GM19035 (cell line): Measurements from ENCODE around the gene WDR1.

Experiments
- ATAC-seq: cut with Tn5 transposase; IDR thresholded peaks from one replicate; pipeline ENCODE4 v1.9.1; 2021; ENCODE audit not compliant: unreplicated experiment

The WDR1 gene

DNA sequence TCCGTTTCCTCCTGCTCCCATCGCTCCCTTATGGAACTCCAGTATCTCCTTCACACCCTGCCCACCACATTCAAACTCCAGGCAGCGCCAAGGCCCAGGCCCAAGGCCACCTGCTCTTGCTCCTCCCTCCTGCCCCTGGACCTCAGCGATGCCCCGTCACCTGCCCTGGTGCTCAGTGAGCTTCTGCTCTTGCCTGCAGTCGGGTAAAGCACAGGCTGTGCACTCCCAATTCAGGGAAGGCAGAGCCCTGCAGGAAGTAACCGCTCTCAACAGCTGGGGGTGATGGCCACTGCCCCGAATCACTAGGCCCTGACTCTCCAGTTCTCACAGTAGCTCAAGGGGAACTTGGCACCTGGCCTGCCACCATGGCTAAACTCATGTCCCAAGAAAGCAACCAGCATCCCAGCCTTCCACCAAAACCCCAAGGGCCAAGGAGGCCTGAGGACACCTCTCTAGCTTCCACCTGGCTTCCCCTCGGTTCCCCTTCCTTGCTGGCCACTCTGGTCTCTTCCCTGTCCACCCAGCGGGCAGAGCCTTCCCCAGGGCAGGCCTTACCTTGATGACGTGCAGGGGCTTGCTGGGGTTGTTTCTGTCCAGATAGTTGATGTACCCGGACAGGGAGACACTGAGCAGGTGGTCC lies 29.3 kb downstream of the WDR1 start:
- ATAC-seq = no peak

DNA sequence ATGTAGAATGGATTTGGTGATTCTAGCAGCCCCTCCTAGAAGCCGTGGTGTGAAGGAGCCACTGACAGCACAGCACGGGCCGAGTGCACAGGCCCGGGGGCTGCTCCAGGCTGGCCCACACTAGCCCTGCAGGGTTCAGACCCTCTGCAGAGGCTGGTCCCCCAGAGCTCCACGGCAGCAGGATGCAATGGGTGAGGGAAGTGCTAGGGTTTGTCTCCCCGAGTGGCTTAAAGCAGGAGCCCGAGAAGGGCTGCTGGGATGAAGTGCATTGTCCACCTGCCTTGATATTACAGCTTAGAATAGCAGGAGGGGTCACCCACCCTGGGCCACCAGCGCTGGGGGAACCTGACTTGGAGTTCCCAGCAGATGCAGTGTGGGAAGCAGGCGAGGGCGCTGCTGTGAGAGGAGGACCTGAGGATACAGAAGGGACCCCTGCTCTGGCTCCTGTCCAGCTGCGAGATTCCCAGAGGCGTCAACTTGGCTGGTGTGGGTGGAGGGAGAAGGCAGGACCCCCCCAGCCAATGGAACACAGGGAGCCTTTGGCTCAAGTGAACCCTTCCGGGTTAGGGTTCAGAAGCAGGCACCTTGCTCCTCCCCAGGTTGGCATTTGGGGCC lies 30.0 kb downstream of the WDR1 start:
- no peak for ATAC-seq

DNA sequence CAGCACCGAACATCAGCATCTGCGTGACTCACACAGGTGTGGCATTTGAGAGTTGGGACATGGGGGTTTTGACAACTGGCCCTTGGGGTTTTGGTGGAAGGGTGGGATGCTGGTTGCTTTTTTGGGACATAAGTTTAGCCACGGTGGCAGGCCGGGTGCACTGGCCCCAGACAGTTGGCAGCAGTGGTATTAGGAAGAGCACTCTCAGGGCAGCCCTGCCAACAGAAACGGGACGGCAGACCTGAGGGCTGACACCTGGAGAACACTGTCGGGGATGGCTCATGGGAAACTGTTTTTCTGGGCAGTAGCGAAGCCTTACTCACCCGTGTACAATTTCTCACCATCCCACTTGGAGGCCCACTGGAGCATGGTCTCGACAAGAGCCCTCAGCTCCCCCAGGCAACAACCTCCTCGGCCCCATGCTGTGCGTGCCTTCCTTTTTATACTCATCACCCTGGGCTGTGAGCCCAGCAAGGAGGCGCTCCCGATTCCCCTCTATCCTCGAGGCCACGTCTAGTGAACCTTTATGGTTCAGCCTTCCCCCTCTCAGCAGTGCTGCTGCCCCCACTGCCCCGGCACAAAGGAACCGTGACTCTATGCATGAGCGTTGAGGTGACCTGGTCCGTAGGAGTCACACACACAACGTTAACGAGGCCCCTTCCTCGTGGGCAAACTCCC lies 30.6 kb downstream of the WDR1 start:
- no peak for ATAC-seq

DNA sequence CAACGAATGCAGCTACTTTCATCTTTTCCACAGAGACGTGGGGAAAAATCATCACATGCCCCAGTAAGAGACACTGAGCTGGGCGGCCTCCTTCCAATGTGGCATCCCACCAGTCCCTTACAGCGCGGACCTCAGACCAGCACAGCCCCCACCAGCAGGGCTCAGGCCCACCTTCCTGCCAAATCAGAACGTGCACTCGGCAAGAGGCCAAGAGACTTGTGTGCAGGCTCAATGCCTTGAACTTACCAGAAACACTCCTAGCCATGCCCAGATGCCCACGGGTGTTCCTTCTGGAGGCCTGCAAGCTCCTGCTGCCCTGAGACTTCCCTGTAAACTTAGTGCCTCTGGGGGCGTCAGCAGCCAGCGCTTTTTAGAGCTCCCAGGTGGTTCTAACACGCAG lies 31.2 kb downstream of the WDR1 start:
- no peak for ATAC-seq

DNA sequence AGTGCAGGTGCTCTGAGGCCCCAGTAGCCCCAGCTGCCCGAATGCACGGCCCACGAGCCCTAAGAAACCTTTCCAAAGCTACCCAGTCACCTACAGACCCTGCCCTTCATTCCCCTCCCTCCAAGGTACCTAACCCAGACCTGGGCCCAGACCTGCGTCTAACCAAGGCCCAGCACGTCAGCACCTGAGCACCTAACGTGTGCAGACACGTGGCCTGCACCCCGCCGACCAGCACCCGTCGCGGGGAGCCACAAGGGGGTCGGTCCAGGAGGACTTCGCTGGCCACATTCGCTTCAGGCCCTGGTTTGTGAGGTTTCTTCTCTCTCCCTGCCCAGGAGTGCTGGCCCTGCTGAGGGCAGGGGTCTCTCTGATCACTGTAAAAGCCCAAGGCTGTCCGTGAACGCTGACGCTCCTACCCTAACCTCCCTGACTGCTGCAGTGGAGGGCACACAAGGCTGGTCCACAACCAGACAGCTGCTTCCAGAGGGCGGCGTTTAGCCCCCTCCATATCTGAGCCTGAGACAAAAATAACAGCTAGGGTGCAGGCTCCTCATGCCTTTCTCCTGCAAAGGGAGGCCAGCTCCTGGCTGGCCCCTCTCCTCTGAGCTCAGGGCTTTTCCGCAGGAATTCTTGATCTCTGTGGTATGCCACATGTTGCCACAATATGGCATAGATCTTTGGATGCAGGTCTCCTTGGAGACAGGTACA lies 31.8 kb downstream of the WDR1 start:
- no peak for ATAC-seq

DNA sequence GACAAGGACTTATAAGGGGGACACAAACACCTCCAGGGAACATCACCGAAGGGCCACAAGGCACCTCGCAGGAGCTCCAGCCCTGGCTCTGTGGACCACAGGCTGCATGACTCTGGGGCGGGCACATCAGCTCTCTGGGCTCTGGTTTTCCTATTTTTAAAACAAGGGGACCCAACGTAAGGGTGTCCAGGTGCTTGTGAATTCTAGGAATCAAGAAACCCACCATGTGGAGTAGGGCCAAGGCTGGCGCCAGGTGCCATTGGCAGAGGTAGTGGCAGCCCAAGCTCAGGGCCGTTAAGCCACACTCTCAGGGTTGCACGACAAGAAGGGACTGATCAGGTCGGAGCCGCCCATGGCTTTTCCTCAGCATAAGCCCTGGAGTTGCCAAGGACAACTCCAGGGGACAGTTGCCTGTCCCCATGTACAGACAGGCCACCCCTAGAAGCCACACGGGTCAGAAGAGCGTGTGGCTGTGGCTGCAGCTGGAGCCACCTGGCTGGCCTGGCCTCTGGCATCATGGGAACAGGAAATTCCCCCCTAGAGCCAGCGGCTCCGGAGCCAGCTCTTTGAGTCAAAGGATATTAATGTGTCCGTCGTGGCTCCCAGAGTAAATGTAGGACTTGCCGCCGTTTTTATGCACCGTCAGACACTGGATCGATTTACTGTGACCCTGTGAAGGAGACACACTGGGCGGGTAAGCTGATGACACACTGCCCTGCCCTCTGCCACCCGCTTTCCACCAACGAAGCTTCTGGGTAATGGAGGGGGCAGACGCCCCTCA lies 32.5 kb downstream of the WDR1 start:
- no peak for ATAC-seq

DNA sequence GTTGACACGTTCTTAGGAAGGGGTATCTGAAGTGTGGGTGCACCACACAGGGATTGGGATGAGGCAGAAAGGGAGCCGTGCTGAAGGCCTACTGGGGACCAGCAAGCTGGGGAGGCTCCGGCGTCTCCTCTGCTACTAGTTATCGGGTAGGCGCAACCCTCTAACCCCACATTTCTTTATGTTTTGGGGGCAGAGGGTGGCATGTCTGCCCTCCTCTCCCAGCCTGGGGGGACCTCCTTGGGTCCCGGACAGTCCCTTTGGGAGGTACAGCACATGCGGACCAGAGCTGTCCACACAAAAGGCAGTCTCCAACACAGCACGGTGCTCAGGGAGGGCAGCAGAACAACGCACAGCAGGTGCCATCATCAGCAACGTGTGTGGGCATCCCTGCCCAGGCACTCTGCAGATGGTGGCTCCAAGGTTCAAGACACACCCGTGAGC lies 33.2 kb downstream of the WDR1 start:
- ATAC-seq = no peak

DNA sequence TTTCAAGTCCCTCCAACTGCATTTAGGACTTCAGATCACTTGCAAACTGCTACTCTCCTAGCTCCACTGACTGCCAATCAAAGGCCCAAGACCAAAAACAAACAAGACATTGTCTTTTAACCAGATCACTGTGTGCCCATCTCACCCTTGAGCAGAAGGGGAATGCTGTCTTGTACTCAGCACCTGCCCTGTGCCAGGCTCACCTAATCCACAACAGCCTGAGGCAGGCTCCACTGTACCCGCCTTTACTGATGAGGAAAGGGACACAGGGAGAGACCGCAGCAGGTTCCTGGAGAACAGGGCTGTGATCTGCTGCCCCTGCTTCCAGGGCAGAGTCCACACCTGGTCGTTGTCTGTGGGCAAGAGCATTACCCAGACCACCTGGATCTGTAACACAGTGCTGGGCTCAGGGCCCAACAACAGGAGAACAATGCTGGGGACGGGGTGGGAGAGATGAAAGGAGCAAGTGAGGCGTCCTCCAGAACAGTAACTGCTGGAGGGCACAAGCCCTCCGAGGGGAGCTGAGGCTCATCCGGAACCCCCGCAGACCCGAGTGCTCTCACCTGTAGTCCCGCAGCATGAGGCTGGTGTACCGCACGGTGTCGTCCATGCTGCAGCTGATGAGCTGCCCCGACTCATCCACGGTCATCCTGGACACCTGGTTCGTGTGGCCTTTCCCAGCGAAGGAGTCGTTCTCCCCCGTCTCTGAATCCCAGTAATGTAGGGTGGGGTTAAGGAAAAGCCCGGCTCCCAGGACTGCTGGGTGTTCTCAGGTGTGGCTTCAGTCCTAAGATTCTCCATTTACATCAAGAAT lies 33.9 kb downstream of the WDR1 start:
- ATAC-seq = no peak

DNA sequence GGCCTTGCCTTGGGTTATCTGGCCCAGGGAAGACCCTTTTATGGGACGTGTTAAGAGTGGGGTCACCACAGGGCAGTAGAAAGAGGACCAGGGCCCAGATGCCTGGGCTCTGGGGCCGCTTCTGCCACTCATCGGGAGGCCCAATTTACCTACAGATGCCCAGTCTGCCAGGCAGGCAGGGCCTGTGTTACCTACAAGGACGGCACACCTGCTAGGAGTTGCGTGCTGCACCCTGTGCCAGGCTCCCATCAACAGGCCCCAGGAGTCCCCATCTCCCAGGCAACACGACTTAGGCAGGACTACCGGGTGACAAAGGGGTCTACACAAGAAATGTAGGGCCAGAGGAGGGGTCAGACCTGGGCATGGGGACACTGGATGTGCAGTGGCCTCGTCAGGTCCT lies 34.6 kb downstream of the WDR1 start:
- ATAC-seq = no peak

DNA sequence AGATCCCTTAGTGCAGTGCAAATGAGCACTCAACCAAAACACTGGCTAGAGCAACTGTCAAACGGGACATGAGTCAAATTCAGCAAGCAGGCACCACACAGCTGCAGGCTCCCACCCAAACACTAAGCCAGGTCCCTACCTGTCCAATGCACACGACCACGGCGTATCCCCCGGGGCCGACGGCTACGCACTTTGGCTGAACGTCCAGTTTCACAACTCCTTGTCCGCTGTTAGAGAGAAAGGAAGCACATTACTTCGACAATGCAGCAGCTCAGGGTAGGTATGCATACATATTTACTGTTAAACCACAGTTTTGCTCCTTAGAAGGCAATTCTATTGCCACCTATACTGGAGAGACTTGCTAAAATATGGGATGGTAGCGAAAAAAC lies 35.4 kb downstream of the WDR1 start:
- ATAC-seq = no peak

DNA sequence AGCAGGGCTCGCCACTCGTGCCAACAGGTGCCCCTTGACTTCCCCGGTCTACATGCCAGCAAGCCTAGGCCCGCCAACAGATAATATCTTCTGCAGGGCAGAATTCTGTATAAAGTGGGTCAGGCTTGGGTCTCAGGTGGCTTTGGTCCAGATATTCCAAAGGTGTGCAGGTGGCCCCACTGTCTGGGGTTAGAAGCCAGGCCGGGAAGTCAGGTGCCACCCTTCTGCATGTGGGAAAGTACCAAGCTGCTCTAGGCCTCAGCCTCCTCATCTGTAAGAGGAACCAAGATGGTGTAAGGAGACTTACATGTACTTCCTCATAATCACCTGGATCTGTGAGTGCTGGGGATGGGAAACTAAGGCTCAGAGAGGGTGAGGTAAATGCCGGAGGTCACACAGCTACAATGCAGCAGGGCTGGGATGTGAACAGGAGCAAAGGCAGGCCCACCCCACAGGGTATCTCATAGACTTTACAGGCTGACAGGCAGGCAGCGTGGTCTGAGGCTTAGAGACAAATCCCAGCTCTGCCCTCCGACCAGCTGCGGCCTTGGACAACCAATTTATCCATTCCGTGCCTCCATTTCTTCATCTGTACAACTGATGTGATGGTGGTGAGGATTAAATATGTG lies 35.9 kb downstream of the WDR1 start:
- ATAC-seq = no peak

DNA sequence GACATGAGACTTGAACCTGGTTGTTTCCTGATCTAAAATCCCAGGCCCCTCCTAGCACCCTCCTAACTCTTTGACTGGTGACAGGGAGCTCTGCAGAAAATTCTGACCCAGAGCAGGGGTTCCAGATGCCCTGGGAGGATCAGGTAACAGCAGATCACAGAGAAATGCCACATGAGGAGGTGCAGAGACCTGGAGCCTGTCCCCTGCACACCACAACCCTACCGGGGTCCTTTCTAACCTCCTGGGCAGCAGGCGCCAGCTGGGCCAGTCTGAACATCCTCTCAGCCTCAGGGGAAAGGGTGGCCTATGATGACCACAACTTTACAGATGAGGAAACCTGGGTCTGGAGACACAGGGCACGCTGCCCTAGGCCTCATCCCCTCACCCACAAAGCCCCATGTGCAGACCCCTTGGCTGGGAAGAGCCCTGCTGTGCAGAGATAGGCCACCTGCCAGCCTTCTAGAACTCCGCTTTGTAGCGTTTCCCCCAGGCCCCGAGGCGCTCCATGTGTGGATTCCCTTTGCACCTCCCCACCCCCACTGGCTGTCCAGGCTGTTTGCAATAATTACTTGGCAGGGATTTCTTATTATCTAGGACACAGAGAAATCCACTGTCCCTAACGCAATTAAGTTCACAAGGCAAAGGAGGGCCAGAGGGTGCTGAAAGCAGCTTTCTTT lies 36.5 kb downstream of the WDR1 start:
- no peak for ATAC-seq

DNA sequence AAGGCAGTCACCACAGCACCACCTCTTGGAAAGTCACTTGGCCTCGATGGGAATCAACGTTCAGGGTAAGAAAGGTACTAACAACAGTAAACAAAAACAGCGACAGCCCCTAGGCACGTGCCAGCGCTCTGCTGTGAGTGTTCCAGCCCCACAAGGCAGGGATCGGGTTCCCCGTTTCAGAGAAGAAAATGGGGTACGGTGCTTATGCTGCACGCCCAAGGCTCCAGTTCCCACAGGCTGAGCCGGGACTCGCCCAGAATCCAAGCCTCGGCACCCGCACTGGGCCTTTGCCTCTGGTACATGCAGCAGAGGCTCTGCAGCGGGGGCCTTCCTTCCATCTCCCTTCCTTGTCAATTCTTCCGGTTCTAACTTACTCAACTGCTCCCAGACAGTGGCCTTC lies 37.3 kb downstream of the WDR1 start:
- no peak for ATAC-seq

DNA sequence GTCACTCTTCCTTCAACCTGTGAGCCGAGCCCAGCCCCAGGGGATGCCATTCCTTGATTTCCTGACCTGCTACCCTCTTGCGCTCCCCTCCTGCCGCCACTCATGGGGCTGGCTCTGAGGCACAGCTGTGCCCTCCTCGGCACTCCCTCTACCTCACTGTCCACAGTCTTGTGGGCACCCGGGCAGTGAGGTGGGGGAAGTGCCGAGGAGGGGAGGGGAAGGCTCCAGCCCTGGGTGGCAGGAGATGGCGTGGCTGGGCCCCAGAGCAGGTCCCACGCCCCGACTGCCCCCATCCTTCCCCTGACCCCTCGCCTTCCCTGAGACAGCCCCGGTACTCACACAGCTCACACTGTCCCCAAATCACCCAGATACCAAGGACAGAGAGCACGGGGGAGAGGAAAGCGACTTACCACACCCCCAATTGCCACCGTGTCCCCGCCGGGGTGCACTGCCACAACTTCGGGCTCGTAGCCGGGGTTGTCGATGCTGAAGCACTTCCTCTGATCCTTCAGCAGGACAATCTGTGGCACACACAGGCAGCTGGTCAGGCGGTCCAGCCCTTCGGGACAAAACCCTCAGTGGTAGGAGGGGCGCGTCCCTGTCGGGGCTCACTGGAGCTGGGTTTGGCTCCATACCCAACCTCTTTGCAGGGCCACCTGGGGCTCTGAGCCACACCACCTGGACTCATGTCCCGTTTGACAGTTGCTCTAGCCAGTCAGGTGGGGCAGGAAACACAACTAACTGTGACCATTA lies 37.9 kb downstream of the WDR1 start:
- no peak for ATAC-seq

DNA sequence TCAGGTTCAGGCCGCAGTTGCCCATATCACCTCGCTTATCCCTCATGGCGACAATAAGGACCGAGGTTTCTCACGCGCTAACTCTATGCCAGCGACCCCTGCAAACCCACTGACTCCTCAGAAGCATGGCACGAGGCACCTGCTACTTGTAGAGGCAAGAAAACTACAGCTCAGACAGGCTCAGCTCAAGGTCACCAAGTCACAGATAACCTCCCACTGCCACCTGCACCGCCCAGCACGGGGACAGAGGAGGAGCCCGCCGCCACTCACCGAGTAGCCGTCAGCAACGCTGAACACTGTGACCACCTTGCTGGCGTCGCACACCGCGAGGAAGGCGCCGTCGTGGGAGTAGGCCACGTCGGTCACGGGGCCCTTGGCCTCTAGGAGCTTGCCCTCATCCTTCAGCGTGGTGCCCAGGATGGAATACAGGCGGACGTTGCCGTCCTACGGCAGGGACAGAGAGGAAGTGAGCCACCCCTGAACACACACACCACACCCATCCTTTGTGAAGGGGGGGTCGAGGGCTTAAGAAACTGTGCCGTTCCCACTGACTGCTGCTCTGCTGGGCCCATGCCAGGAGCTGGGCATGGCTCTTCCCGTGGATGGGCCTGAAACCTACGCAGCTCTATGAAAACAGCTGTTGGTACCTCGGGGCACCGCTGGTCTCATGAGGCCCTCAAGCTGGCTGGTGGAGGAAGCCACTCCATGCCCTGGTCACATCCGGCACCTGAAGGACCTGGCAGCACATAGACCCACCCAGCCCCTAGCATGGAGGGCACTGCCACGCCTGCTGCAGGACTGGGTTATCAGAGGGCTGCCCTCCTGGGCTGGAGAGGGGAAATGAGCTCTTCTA lies 38.9 kb downstream of the WDR1 start:
- no peak for ATAC-seq

DNA sequence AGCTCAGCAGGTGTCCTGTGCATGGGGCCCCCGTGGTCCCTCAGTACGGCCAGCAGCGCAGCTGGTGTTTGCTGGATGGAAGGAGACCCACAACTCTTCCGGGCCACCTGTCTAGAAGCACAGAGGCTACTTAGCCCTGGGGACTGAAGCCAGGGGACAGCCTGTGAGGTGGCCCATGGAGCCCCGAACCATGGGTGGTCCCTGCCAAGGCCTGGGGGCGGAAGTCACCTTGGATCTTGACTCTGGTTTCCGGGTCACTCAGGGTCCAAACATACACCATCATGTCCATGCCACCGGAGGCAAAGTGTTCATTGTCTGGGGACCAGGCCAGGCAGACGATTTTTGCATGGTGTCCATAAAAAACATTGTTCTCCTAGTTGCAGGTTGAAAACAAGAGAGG lies 39.5 kb downstream of the WDR1 start:
- no peak for ATAC-seq

DNA sequence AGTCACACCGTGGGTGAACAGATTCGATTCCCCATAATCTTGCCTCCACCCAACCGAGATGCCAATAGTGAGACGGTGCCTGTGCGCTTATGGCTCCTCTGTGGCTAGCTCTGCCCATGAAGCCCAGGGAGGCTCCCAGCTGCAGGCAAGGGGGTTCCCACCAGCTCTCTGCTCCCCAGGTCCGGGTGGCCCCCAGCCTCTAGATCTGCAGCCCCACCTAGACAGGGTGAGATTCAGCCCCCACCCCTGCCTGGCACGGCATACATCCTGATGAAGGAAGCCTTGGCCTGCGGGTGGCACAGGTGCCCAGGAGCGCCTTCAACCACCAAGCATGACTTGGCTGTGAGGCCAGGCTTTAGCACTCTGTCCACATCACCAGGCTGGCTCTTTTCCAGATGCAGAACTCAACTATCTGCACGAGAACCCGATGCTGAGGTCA lies 40.6 kb downstream of the WDR1 start:
- ATAC-seq = no peak
